Measurements from ENCODE around the gene C19orf85. TPM values are rescaled to one million over a fixed set of nuclear protein-coding genes. Genes with fewer than 3 reads are reported as not detected.

C19orf85 gene
- polyA plus RNA-seq, 1 of the 3 experiments (the other 2 are of a cell fraction) = not detected

- TF ChIP-seq EP300 (IDR thresholded peaks at IDR 0.05; ENCODE audit: borderline replicate concordance in 1 of 2, low read depth in 1 of 2, low read length in 1 of 2) = no peak
Measured at GRCh38 chr19:55483706-55484592, 19.4 kb upstream of the C19orf85 start (continued).

DNA sequence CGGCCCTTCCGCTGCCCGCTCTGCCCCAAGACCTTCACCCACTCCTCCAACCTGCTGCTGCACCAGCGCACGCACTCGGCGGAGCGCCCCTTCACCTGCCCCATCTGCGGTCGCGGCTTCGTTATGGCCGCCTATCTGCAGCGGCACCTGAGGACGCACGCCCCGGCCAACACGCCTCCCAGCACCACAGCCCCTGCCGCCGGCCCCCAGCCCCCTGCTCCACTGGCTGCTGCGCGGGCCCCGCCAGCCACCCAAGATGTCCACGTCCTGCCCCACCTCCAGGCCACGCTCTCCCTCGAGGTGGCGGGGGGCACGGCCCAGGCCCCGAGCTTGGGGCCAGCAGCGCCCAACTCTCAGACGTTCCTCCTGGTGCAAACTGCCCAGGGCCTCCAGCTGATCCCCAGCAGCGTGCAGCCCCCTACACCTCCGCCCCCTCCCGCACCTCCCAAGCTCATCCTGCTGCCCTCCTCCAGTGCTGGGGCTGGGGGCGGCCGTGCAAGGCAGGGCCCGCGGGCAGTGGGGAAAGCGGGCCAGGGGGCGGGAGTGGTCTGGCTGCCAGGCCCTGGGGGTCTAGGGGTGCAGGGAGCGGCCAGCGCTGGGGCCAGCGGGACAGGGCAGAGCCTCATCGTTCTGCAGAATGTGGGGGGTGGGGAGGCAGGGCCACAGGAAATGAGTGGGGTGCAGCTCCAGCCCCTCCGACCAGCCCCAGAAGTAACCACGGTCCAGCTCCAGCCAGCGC is 18.6 kb upstream of the C19orf85 start:
- Histone ChIP-seq H3K79me2 (ENCODE audit: insufficient read depth) (peaks cover 35% of the 10 kb centered on the region), H3K9me2 (no peaks in the 10 kb centered on the region), H4K20me1 (ENCODE audit: insufficient read depth) (no peaks in the 10 kb centered on the region), H3K36me3 (replicated peaks in 1 of 2; ENCODE audit: control insufficient read depth in 1 of 2, insufficient read depth in 2 of 2, low read length in 1 of 2) (peaks cover 0 to 7% of the 10 kb centered on the region in 2 experiments), H3K4me3 (ENCODE audit: low read depth in 2 of 2, low read length in 1 of 2) (no peak overlapping the region), H3K9me3 (no peaks in the 10 kb centered on the region), H3K27ac (ENCODE audit: low read depth in 2 of 2, low read length in 1 of 2) (no peak overlapping the region), H2AFZ (ENCODE audit: low read depth) (no peak overlapping the region), H3F3A (replicated peaks; ENCODE audit: insufficient read depth) (peaks cover 29% of the 10 kb centered on the region), H3K4me2 (no peak overlapping the region), H3K4me1 (ENCODE audit: control insufficient read depth in 1 of 2, insufficient read depth in 2 of 2, low read depth in 1 of 2, low read length in 1 of 2) (peaks cover 31 to 37% of the 10 kb centered on the region in 2 experiments; a peak in 3 of 4 replicates), H3K9ac (no peak overlapping the region), H3K27me3 (ENCODE audit: insufficient read depth) (no peaks in the 10 kb centered on the region)
- POLR2A ChIA-PET = interaction anchor here (0.7 kb wide), 1 partner anchor 15 kb away, joined by 4 read pairs; no protein-coding TSS in a partner anchor
- CTCF ChIA-PET = interaction anchor here (1.1 to 15.1 kb wide), 4 partner anchors 15 to 150 kb away, joined by 3 to 162 read pairs (median 26); no protein-coding TSS in a partner anchor
- DNase-seq = no peak
- WGBS (ENCODE audit: low lambda C conversion rate) = 95% methylated on average over 37 of the region's 47 CpGs
- TF ChIP-seq RXRA (IDR thresholded peaks at IDR 0.05; ENCODE audit: borderline replicate concordance, low read depth) (no peak), MXI1 (IDR thresholded peaks at IDR 0.05; ENCODE audit: low read depth, low read length) (no peak), TEAD4 (IDR thresholded peaks at IDR 0.05; ENCODE audit: borderline replicate concordance, insufficient read depth) (no peak), RFX5 (IDR thresholded peaks at IDR 0.05; ENCODE audit: low read length) (no peak), JUND (IDR thresholded peaks at IDR 0.05) (no peak), EP300 (IDR thresholded peaks at IDR 0.05; ENCODE audit: borderline replicate concordance in 1 of 2, low read depth in 1 of 2, low read length in 1 of 2) (no peak), TCF12 (IDR thresholded peaks at IDR 0.05) (no peak), CHD2 (IDR thresholded peaks at IDR 0.05; ENCODE audit: low read length, partially characterized antibody) (no peak), TAF1 (IDR thresholded peaks at IDR 0.05; ENCODE audit: borderline replicate concordance, low read depth, low read length) (no peak), REST (IDR thresholded peaks at IDR 0.05; ENCODE audit: low read depth, low read length) (no peak), NRF1 (IDR thresholded peaks at IDR 0.05; ENCODE audit: low read depth, low read length) (no peak), GATA2 (CRISPR knock-in tag; IDR thresholded peaks at IDR 0.05) (no peak), NFIC (IDR thresholded peaks at IDR 0.05; ENCODE audit: borderline replicate concordance) (no peak)
- TF ChIP-seq, protein P1, sequence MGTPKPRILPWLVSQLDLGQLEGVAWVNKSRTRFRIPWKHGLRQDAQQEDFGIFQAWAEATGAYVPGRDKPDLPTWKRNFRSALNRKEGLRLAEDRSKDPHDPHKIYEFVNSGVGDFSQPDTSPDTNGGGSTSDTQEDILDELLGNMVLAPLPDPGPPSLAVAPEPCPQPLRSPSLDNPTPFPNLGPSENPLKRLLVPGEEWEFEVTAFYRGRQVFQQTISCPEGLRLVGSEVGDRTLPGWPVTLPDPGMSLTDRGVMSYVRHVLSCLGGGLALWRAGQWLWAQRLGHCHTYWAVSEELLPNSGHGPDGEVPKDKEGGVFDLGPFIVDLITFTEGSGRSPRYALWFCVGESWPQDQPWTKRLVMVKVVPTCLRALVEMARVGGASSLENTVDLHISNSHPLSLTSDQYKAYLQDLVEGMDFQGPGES (IDR thresholded peaks at IDR 0.05; ENCODE audit: low read depth, low read length) = no peak
- TF ChIP-seq, protein P2, sequence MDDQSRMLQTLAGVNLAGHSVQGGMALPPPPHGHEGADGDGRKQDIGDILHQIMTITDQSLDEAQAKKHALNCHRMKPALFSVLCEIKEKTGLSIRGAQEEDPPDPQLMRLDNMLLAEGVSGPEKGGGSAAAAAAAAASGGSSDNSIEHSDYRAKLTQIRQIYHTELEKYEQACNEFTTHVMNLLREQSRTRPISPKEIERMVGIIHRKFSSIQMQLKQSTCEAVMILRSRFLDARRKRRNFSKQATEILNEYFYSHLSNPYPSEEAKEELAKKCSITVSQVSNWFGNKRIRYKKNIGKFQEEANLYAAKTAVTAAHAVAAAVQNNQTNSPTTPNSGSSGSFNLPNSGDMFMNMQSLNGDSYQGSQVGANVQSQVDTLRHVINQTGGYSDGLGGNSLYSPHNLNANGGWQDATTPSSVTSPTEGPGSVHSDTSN (IDR thresholded peaks at IDR 0.05) = no peak
- TF ChIP-seq, protein P3, sequence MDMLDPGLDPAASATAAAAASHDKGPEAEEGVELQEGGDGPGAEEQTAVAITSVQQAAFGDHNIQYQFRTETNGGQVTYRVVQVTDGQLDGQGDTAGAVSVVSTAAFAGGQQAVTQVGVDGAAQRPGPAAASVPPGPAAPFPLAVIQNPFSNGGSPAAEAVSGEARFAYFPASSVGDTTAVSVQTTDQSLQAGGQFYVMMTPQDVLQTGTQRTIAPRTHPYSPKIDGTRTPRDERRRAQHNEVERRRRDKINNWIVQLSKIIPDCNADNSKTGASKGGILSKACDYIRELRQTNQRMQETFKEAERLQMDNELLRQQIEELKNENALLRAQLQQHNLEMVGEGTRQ (IDR thresholded peaks at IDR 0.05; ENCODE audit: borderline replicate concordance, low read depth, low read length) = no peak

Data from SK-N-SH (cell line).